Right hindlimb (tissue), 1 donor: ENCODE results near the gene EXD3.
"Not testable (repeated sequence)": the region's sequence is repeated elsewhere in the genome, so short reads cannot be mapped to it uniquely, and the experiment has no call there.

ENCODE experiments used
- DNase-seq: peaks from one replicate; pipeline ENCODE4 v3.0.0-alpha.2; 2018

The EXD3 gene

GRCh38 chr9:137422604-137423513 lies at the start of gene EXD3, which contains the start of gene NOXA1:
Gene EXD3, minus strand, starts transcription at chr9:137423162. Its CDS starts 27,805 bp downstream, at chr9:137395357.
Gene NOXA1, plus strand, starts transcription at chr9:137423393. Its CDS starts 137 bp downstream, at chr9:137423530.
- DNase-seq, result peak; percentile 91

- no peak for DNase-seq
Observed at GRCh38 chr9:137470785-137471184, 47.8 kb upstream of the EXD3 start.

- no peak for DNase-seq
Observed at GRCh38 chr9:137467896-137468295, 44.9 kb upstream of the EXD3 start.

- DNase-seq, result no peak
Observed at GRCh38 chr9:137467161-137467581, 44.2 kb upstream of the EXD3 start.

GRCh38 chr9:137466389-137467085 lies 43.6 kb upstream of the EXD3 start:
- DNase-seq, result not testable (repeated sequence)

- peak; percentile 16 for DNase-seq
Observed at GRCh38 chr9:137465720-137466388, 42.9 kb upstream of the EXD3 start.

GRCh38 chr9:137465000-137465719 lies 42.2 kb upstream of the EXD3 start:
- DNase-seq, result peak; percentile 12

- no peak for DNase-seq
Observed at GRCh38 chr9:137464291-137464999, 41.5 kb upstream of the EXD3 start.

GRCh38 chr9:137463931-137464290 lies 40.9 kb upstream of the EXD3 start:
- peak; percentile 13 for DNase-seq

- peak; percentile 9 for DNase-seq
Observed at GRCh38 chr9:137462986-137463930, 40.3 kb upstream of the EXD3 start.

GRCh38 chr9:137462396-137462985 lies 39.5 kb upstream of the EXD3 start:
- peak; percentile 14 for DNase-seq

GRCh38 chr9:137461663-137462395 lies 38.9 kb upstream of the EXD3 start:
- peak; percentile 36 for DNase-seq

- no peak for DNase-seq
Observed at GRCh38 chr9:137461316-137461662, 38.3 kb upstream of the EXD3 start.

- peak; percentile 27 for DNase-seq
Observed at GRCh38 chr9:137460363-137461315, 37.7 kb upstream of the EXD3 start.

- DNase-seq, result peak; percentile 19
Observed at GRCh38 chr9:137459601-137460362, 36.8 kb upstream of the EXD3 start.

- DNase-seq, result peak; percentile 94
Observed at GRCh38 chr9:137459152-137459600, 36.2 kb upstream of the EXD3 start, which contains the start of gene NSMF. Gene NSMF, minus strand, starts transcription at chr9:137459334. Its CDS starts 232 bp downstream, at chr9:137459102.
